Esophagus muscularis mucosa (tissue), 4 donors: ENCODE data around the gene TYSND1. TPM values are rescaled to one million over a fixed set of nuclear protein-coding genes. Genes with fewer than 3 reads are reported as not detected.
"Not testable (repeated sequence)": the region's sequence is repeated elsewhere in the genome, so short reads cannot be mapped to it uniquely, and the experiment has no call there.

Source experiments
- DNase-seq: peaks from one replicate; pipeline ENCODE4 v3.0.0-alpha.2; 2017; ENCODE audit errors: extremely low spot score
- H3K27ac ChIP-seq, 4 donors: fragments of 200-600 bp; sonication (generic); replicated peaks in 1 of 4; 1 replicate in 3 of 4; 2 replicates in 1 of 4; pipeline ENCODE4 v1.5.1; 2016 to 2019; ENCODE audit warnings: mild to moderate bottlenecking in 1 of 4
- H3K27me3 ChIP-seq, 4 donors: fragments of 200-600 bp; sonication (generic); one replicate each; pipeline versions ENCODE4 v1.5.1 to v1.6.0; 2016 to 2019
- H3K36me3 ChIP-seq, 4 donors: fragments of 200-600 bp; sonication (generic); one replicate each; pipeline ENCODE4 v1.5.1; 2016 to 2019
- H3K4me1 ChIP-seq, 4 donors: fragments of 200-600 bp; sonication (generic); one replicate each; pipeline ENCODE4 v1.5.1; 2016 to 2019
- H3K4me3 ChIP-seq, 4 donors: fragments of 200-600 bp; sonication (generic); 1 replicate in 2 of 4; 2 replicates in 2 of 4; pipeline ENCODE4 v1.5.1; 2016 to 2019; ENCODE audit warnings: mild to moderate bottlenecking in 4 of 4, moderate library complexity in 1 of 4
- H3K9me3 ChIP-seq, 4 donors: fragments of 200-600 bp; sonication (generic); 1 replicate in 3 of 4; 2 replicates in 1 of 4; pipeline ENCODE4 v1.5.1; 2016 to 2019
- EP300 ChIP-seq: sonication (generic); formaldehyde crosslinking; IDR thresholded peaks from one replicate; pipeline ENCODE4 v1.6.1; 2017; ENCODE audit warnings: antibody characterized with exemption
- POLR2A ChIP-seq: fragments of 450-650 bp; IDR thresholded peaks from one replicate; pipeline ENCODE4 v1.6.1; 2017; ENCODE audit warnings: antibody characterized with exemption, moderate library complexity, mild to moderate bottlenecking, low read depth
- POLR2AphosphoS5 ChIP-seq, 2 donors: sonication (generic); formaldehyde crosslinking; IDR thresholded peaks; one replicate each; pipeline ENCODE4 v1.6.1; 2017; ENCODE audit warnings: antibody characterized with exemption in 2 of 2
- WGBS: methylation state at CpG from one replicate; pipeline ENCODE4 v1.1.5; 2018; 5-methylcytosine and 5-hydroxymethylcytosine counted together
- intact Hi-C: fragments of 100-400 bp; cut with DNase I; formaldehyde crosslinking; loops from one replicate; pipeline ENCODE4 v1.15.1; 2023
- total RNA-seq, 4 donors: library from RNA; depleted of rRNA; stranded (reverse); fragments of >200 nt; gene quantifications; one replicate each; pipeline versions ENCODE4 v1.1.0 to v1.2.1, GENCODE V29; 2016
- TF ChIP-seq, protein P1 (sequence below), 3 experiments: fragments of 200-600 bp in 2 of 3; fragments of 450-650 bp in 1 of 3; sonication (generic) in 2 of 3; IDR thresholded peaks; one replicate each; pipeline ENCODE4 v1.5.1; 2017 to 2019; ENCODE audit warnings: antibody characterized with exemption in 3 of 3, mild to moderate bottlenecking in 2 of 3, moderate library complexity in 1 of 3

Gene TYSND1
- total RNA-seq, 4 donors from 2014 or later = 6.0 to 12.2 (median 9.3) TPM

DNA sequence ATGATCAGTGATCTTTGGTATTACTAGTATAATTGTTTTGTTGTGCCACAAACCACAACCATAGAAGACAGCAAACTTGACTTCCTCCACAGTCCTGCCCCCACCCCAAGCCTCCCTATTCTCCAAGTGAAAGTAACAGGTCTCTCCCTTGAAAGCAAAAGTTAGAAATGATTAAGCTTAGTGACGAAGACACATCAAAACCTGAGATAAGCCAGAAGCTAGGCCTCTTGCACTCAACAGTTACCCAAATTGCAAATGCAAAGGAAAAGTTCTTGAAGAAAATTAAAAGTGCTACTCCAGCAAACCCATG, 16.3 kb upstream of the TYSND1 start:
- WGBS = 63% methylated on average over 1 of the region's 1 CpG
- intact Hi-C loops = no loop called here

DNA sequence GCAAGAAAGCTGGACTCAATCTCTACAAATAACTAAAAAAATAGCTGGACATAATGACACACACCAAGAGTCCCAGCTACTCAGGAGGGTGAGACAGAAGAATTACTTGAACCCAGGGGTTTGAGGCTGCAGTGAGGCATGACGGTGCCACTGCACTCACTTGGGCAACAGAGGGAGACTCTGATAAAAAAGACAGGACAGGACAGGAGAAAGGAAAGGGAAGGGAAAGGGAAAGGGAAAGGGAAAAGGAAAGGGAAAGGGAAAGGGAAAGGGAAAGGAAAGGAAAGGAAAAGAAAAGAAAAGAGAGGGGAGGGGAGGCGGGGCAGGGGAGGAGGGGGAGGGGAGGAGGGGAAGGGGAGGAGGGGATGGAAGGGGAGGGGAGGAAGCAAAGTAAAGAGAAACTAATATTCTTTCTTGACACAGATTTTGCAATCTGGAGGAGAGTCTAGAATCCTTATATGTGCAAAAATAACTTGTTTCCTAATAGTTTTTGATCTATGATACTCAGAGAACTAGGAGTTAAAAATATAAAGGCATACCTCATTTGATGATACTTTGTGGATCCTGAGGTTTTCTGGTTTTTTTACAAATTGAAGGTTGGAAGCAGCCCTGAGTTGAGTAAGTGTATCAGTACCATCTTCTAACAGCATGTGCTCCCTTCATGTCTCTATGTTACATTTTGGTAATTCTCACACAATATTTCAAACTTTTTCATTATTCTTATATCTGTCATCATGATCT, 15.8 kb upstream of the TYSND1 start:
- WGBS = 78% methylated on average over 2 of the region's 2 CpGs
- no peak for DNase-seq
- Histone ChIP-seq H3K4me3 (no peak overlapping the region), H3K9me3 (no peaks in the 10 kb centered on the region), H3K4me1 (peaks cover 31 to 62% (median 56%) of the 10 kb centered on the region in 4 donors), H3K36me3 (peaks cover 0 to 46% (median 17%) of the 10 kb centered on the region in 4 donors), H3K27ac (no peak overlapping the region), H3K27me3 (no peaks in the 10 kb centered on the region)
- intact Hi-C loops = no loop called here
- TF ChIP-seq, protein P1, sequence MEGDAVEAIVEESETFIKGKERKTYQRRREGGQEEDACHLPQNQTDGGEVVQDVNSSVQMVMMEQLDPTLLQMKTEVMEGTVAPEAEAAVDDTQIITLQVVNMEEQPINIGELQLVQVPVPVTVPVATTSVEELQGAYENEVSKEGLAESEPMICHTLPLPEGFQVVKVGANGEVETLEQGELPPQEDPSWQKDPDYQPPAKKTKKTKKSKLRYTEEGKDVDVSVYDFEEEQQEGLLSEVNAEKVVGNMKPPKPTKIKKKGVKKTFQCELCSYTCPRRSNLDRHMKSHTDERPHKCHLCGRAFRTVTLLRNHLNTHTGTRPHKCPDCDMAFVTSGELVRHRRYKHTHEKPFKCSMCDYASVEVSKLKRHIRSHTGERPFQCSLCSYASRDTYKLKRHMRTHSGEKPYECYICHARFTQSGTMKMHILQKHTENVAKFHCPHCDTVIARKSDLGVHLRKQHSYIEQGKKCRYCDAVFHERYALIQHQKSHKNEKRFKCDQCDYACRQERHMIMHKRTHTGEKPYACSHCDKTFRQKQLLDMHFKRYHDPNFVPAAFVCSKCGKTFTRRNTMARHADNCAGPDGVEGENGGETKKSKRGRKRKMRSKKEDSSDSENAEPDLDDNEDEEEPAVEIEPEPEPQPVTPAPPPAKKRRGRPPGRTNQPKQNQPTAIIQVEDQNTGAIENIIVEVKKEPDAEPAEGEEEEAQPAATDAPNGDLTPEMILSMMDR (IDR thresholded peaks at IDR 0.05) = no peak

More for the DNA sequence above, 16.3 kb upstream of the TYSND1 start:
- DNase-seq = no peak
- Histone ChIP-seq H3K27me3 (no peaks in the 10 kb centered on the region), H3K27ac (no peak overlapping the region), H3K4me3 (no peak overlapping the region), H3K36me3 (peaks cover 0 to 41% (median 14%) of the 10 kb centered on the region in 4 donors), H3K9me3 (no peaks in the 10 kb centered on the region), H3K4me1 (peaks cover 36 to 68% (median 61%) of the 10 kb centered on the region in 4 donors)
- TF ChIP-seq EP300 = no peak
- TF ChIP-seq POLR2AphosphoS5 (IDR thresholded peaks at IDR 0.05) = no peak
- no peak for TF ChIP-seq POLR2A
- TF ChIP-seq, protein P1 (IDR thresholded peaks at IDR 0.05) = no peak

DNA sequence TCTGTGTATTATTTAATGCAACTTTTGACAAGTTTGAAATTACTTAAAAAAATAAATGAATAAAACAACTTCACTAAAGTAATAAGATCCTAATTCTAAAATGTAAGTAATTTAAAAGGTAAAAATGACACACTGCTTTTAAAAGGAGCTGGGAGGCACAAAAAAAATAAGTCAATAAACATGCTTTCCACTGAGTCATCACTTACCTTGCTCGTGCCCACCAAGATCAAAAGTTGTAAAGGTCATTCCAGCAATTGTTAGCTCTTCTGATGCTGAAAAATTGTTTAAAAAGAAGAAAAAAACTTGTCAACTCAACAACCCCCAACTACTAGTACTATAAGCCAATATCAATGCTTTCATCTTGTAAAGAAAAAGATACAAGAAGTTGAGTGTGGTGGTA, 14.3 kb upstream of the TYSND1 start:
- Histone ChIP-seq H3K9me3 (no peaks in the 10 kb centered on the region), H3K27me3 (no peaks in the 10 kb centered on the region), H3K4me1 (peaks cover 26 to 50% (median 44%) of the 10 kb centered on the region in 4 donors), H3K27ac (no peak overlapping the region), H3K36me3 (peaks cover 12 to 58% (median 32%) of the 10 kb centered on the region in 4 donors), H3K4me3 (no peak overlapping the region)
- intact Hi-C loops = no loop called here
- WGBS = 64% methylated on average over 1 of the region's 1 CpG
- no peak for DNase-seq
- TF ChIP-seq POLR2AphosphoS5 (IDR thresholded peaks at IDR 0.05) (no peak), POLR2A (no peak), EP300 (no peak)
- TF ChIP-seq, protein P1 (IDR thresholded peaks at IDR 0.05) = no peak

DNA sequence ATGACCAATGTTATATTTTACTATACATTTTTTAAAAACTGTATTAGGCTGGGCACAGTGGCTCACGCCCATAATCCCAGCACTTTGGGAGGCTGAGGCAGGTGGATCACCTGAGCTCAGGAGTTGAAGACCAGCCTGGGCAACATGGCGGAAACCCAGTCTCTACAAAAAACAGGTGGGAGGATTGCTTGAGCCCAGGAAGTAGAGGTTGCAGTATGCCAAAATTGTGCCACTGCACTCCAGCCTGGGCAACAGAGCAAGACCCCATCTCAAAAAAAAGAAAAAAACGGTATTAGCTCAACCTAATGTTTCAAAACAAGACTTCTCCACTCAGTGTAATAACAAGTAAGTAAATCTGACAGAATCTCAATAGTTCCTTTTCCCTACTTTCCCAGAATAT, 12.9 kb upstream of the TYSND1 start:
- H3K9me3 ChIP-seq, H3K4me3 ChIP-seq, intact Hi-C loops, H3K27me3 ChIP-seq, H3K27ac ChIP-seq, DNase-seq: not testable (repeated sequence)
- WGBS = 99% methylated on average over 3 of the region's 3 CpGs
- peaks cover 22 to 38% (median 33%) of the 10 kb centered on the region in 4 donors for H3K4me1 ChIP-seq
- H3K36me3 ChIP-seq = peaks cover 24 to 67% (median 46%) of the 10 kb centered on the region in 4 donors

DNA sequence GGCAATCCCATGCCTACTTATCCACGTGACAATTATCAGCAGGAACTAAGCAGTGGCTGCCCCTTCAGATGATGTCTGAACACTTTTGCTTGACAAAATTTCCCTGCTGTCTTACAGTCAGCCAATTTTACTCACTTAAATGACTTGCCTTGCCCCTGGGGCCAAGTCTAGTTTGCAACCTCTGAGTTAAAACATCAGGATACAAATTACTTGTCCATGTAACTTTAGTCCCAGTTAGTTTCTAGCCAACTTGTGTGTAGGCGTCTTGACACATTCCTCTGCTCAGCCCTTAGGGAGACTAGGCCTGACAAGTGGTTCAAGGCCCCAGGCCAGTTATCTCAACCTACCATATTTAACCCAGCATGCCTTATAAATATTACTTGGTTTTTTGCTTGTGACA, 11.6 kb upstream of the TYSND1 start:
- H3K4me3 ChIP-seq = no peak overlapping the region
- intact Hi-C loops = no loop called here
- H3K36me3 ChIP-seq = peaks cover 35 to 80% (median 58%) of the 10 kb centered on the region in 4 donors
- DNase-seq = no peak
- H3K27me3 ChIP-seq = no peaks in the 10 kb centered on the region
- H3K4me1 ChIP-seq = peaks cover 15 to 25% (median 20%) of the 10 kb centered on the region in 4 donors
- TF ChIP-seq EP300 (no peak), POLR2AphosphoS5 (IDR thresholded peaks at IDR 0.05) (no peak), POLR2A (no peak)
- TF ChIP-seq, protein P1 (IDR thresholded peaks at IDR 0.05) = no peak
- H3K27ac ChIP-seq = no peak overlapping the region
- H3K9me3 ChIP-seq = no peaks in the 10 kb centered on the region
- 67% methylated on average over 2 of the region's 2 CpGs for WGBS
